CD4-positive, alpha-beta T cell treated with Interleukin-17A for 4 hours (primary cell): ENCODE data around the gene CAPZA1.

Experiments used
- DNase-seq: peaks from one replicate; pipeline ENCODE4 v3.0.0-alpha.2; 2020; ENCODE audit warnings: mixed read lengths

CAPZA1 gene

DNA sequence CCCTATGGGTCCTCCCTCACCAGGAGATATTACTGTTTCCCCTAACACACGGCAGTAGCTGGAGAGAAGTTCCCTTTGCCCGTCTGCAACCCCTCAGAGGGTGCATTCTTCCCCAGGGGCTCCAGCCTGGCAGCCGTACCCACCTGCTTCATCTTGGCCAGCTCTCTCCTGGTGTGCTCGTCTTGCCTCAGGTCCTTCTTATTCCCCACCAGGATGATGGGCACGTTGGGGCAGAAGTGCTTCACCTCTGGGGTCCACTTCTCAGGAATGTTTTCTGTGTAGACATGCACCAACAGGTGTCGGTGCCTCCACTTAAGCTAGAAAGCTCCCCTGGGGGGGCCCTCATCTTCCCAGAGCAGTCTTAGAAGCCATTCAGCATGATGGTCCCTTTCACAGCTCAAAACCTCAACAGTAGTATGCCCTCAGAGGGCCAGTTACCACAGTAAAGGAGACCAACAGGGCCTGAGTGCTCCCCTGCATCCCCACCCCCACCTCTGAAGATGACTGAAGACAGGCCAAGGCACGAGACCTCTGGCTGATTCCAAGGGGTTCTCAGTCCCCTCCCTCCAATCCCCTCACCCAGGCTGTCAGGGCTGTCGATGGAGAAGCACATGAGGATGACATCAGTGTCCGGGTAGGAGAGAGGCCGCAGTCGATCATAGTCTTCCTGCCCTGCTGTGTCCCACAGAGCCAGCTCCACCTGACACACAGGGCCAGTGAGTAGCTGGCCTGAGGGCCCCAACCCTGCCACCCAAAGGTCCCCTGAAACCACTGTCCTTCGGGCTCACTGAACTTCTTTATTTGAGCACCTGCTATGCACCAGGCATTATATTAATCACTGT is 83.0 kb downstream of the CAPZA1 start:
- DNase-seq = no peak

DNA sequence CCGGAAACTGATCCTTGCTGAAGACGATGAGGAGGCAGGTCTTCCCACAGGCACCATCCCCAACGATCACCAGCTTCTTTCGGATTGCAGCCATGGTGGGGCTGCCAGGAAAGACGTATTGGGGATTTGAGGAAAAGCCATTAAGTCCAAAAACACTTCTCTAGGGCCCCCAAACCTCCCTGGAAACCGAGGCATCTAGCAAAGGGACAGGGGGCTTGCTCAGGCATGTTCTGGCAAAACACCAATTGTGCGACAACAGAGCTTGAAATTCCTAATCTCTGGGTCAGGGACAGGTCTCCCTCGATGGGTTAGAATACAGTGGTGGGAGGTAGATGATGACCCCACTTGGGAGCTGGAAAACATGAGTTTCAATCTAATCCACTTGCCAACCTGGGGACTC is 84.1 kb downstream of the CAPZA1 start:
- DNase-seq = no peak

- DNase-seq = peak; percentile 19
Measured at GRCh38 chr1:112704391-112704933, 84.8 kb downstream of the CAPZA1 start.

GRCh38 chr1:112704934-112705627 is 85.4 kb downstream of the CAPZA1 start:
- peak; percentile 43 for DNase-seq

DNA sequence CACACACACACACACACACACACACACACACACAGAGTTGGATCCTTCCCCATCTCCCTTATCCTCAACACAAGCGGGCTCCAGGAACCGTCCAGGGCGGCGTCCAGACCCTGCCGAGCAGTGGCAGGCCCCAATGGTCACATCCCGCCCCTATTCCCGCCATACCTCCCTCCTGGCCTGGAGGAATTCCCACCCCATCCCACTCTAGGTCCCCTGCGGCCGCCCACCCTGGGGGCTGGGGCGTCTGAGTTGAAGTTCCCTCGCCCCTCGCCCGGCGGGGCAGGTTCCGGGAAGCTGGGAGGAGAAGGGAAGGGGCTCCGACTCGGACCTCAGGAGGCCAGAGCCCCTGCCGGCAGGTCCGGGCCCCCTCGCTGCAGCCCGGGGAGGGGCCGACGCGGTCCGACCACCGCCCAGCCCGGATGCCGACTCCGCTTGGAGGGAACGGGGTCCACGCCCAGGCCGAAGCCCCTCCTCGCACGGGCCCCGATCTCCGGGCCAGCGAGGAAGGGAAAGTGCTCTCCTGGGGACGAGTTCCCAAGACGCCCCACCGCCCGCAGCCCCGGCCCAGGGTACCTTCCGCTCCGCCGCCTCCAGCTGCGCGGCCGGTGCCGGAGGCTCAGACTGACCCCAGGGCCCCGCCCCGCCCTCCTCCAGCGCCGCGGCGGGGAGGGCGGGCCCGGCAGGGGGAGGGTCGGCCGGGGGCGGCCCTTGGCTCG is 87.0 kb downstream of the CAPZA1 start, which contains the start of gene RHOC:
TSS of gene RHOC (minus strand) at position 623 of the 716 bp plus-strand sequence. CDS start 3,328 bp downstream, outside the sequence.
- peak; percentile 55 for DNase-seq

DNA sequence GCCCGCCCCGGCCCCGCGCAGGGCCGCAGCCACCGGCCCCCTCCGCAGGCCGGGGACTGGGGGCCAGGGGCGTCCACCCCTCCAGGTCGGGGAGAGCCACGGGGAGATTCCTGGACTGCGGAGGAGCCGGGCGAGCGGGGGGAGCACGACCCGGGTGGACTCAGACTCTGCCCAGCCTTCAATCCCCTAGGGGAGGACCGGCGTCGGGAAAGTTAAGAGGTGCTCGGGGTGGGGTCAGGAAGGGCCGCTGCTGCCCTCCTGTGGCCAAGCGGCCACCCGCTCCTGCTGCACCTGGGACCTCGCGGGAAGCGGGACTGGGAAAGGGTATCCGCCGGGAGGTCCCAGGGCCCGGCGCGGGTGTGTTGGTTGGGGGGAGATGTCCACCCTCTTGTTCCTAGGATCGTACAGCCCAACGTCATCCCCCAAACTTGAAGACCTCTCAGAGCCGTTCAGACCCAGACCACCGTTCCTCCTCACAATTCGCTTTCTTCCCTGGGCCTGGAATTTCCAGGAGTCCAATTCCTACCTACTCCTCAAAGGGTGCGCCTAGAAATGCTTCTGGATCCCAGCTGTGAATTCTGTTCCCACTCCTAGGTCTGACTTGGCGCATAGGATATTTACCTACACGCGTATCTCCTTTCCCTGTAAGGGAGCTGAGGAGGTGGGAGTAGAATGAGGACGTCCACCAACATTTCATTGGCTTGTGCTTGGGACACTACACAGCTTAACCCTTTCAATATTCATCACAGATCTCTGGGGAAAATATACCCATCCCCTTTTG is 87.8 kb downstream of the CAPZA1 start:
- peak; percentile 74 for DNase-seq

GRCh38 chr1:112708002-112708448 is 88.4 kb downstream of the CAPZA1 start:
- no peak for DNase-seq

GRCh38 chr1:112708489-112708888 is 88.9 kb downstream of the CAPZA1 start:
- DNase-seq = no peak

DNA sequence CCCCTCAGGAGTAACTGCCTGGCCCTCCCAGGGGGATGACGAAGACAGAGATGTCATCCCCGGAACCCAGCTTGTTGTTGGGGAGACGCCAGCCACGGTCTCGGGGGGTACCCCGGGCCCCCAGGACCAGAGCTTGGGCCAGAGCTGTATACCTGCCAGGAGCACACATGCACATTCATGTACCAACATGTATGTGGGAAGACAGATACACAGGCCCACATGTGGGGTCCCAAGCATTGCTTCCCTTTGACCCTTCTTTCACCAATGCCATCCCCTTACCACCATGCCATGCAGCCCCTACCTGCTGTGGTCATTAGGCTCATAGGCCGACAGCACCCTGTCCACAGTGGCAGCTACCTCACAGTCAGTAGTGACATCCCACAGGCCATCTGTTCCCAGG is 90.5 kb downstream of the CAPZA1 start:
- no peak for DNase-seq

- no peak for DNase-seq
Measured at GRCh38 chr1:112710586-112710985, 91.0 kb downstream of the CAPZA1 start.

- DNase-seq = no peak
Measured at GRCh38 chr1:112711041-112711440, 91.4 kb downstream of the CAPZA1 start.

DNA sequence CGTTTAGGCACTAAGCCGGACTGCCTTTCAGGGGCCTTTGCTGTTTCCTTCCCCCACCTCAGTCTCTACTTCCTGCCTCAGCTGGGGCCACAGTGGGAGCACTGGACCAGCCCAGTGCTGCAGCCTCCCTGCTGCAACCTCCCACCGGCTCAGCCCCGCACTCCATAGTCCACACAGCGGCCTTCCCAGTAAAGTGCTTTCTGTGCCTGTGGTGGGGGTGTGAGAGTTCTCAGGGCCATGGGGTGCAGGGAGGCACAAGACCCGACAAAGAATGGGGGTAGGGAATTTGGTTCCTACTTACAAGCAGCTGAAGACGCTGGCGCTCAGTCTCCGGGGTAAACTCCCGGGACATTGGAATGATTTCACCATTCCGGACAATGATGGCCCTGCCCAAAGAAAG is 92.0 kb downstream of the CAPZA1 start:
- no peak for DNase-seq

DNA sequence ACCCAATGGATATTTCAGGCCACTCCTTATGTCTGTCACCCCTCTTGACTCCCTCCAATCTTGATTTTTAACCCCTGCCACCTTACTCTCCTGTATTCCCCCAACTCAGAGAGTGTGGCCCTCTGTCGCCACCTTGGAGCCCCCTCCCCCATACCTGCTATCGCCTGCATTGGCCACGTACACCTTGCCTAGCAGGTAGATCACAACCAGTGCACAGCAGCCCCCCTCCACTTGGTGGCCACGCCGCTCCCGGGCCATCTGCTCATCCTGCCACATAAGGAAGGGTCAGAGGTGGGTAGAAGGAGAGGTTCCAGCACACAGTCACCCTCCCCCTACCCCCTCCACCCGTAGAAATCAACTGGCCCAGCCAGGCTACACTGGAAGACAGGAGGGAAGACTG is 92.6 kb downstream of the CAPZA1 start:
- DNase-seq = no peak

DNA sequence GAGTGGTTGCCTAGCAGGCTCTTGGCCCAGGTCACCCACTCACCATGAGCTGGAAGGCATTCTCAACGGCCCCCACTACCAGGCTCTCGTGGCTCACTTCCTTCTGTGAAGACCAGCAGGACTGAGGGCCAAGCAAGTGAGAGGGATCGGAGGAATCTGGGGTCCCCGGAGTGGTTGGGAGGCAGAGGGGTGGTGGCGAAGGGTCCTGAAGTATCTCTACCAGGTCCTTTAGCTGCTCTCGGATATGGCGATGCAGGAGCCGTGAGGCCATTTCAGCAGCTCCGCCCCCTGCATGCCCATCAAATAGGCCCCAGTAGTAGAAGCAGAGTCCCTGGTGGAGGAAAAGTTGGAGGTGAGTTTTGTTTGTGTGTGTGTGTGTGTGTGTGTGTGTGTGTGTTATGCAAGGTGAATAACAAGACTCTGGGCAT is 93.1 kb downstream of the CAPZA1 start:
- DNase-seq = no peak

- DNase-seq = no peak
Measured at GRCh38 chr1:112713466-112714312, 94.1 kb downstream of the CAPZA1 start.

- DNase-seq = no peak
Measured at GRCh38 chr1:112714313-112715263, 95.0 kb downstream of the CAPZA1 start.

DNA sequence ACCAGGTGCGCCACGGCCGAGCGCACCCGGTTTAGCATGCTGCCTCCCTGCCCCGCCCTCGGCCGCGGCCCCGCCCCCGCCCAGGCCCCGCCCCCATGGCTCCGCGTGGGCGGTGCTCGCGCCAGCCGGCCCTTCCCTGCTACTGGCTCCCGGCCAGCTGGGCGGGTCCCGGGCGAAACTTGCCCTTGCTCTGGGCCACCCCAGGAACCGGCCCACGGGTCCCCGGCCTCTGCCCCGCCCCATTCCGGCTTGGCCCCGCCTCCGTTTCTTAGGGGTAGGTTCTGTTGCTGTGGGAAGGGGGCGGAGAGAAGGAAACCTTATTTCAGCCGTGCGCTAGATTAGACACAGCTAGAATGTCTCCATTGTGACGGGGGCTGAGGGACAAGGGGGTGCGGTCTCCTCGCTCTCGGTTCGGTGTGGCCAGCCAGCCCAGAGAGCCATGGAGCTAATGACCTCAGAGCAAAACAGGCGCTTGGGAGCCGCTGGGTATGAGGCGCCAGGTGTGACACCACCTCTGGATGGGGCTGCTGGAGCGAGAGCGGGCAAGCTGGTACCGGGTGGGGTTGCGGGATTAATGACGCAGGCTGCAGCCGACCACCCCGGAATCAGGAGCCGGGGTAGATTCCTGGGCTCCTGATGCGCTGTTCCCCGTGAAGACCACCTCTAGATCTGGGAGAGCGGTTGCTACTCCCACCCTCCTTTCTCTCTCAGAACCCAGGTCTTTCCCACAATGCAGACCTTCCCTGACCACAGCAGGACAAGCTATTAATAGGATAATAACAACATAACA is 95.8 kb downstream of the CAPZA1 start, which contains the start of gene PPM1J:
TSS of gene PPM1J (minus strand) at position 69 of the 790 bp plus-strand sequence. CDS start at position 38, 31 bp downstream.
- DNase-seq = peak; percentile 99

DNA sequence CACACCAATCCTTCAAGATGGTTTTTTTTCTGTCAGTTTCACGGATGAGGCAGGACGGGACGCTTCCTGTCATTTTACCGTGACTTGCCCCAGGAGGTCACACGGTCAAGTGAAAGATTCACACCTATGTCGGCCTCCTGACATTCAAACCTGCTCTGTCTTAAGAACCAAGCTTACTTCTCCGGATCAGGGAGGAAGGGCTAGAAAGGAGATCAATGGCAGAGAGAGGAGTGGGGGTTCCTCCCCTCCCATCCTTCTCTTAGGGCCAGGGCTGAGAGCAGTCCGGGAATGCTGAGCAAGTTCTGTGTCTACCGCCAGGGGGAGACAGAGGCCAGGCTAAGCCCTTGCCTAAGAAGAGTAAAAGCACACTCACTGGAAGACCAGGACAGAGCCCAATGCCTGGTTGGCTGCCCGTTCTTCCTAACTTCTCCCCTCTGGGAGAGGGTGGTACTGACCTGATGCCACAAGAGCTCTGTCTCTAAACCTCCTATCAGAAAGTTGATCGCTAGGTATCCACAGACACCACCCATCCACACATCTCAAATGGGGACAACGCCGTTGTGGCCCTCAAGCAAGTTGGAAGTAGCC is 96.6 kb downstream of the CAPZA1 start:
- peak; percentile 89 for DNase-seq
